Stimulated activated CD8-positive, alpha-beta memory T cell treated with anti-CD3 and anti-CD28 coated beads, Interleukin-15, amount 100 ng/mL, for 1 hour (primary cell): ENCODE results near the gene IREB2.
"Not testable (repeated sequence)": the region's sequence is repeated elsewhere in the genome, so short reads cannot be mapped to it uniquely, and the experiment has no call there.

ENCODE experiments used
- DNase-seq: peaks from one replicate; pipeline ENCODE4 v3.0.0-alpha.2; 2020; ENCODE audit warnings: low read depth

The IREB2 gene

GRCh38 chr15:78407608-78408354 is 30.2 kb upstream of the IREB2 start:
- no peak for DNase-seq

DNA sequence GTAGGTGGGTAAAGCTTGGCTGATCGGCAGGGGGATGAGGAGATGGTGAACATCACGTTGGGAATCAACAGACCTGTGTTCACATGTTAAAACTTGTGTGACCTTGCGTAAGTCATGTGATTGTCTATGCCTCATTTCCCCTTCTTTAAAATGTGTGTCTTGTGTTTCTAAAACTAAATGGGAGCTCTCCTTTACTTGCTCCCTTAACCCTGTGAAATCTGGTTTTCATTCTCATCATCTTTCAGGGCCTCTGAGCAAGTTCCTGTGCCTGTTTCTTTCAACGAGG is 29.7 kb upstream of the IREB2 start:
- DNase-seq = no peak

GRCh38 chr15:78408961-78409360 is 29.1 kb upstream of the IREB2 start:
- DNase-seq = no peak

DNA sequence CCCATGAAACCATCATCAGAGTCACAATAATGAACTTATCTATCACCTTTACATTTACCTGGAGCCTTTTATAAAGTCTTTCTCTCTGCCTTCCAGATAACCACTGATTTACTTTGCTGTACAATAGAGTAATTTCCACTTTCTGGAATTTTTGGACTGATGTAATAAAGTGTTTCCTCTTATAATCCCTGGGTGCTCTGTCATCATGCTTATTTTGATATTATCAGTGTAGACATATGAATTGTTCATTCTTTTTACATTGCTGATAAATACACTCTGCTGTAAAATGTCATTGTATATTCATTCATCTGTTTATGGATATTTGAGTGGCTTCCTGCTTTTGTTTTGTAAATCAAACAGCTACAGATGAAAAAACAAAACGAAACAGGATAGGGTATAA is 27.0 kb upstream of the IREB2 start:
- DNase-seq = no peak

DNA sequence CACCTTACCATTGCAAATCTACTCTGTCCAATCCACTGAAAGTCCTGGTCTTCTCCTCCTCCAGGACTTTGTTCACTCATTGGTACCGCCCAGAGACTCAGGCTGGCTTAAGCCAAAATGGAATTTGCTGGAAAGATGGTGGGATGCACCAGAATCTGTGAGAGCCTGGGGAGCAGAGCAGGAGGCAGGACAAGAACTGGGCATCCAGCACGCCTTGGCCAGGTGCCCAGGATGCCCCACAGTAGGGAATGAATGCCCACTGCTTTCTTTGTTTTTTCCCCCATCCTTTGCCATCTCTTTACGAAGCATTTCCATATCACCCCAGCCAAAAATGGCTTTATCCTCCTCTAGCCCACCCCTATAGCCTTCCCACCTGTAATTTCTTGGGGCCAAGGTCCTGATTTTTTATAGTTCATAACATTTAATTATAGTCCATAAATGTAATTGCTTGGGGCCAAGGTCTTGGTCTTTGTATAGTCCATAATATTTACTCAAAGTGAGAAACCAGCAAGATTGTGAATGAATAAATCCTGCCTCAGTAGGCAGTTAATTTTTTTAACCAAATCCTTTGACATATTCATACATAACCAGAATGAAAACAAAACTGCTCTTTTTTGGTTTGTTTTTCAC is 23.3 kb upstream of the IREB2 start:
- DNase-seq = no peak

DNA sequence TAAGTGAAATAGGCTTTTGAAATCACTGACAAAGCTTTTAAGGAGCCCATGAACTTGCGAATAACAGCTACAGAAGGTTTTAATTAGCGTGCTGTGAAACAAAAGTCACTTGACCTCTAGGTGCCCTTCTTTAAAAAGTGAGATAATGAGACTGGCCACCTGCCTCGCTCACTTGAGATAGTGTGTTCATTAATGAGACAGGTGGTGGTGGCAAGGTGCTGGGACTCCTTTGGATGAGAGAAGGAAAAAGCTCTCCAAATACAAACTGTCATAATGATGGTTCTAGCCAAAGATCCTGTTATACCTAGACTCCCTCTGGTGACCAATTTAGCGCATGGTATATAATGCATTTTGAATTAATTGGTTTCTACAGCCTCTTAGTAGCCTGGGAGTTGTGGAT is 22.7 kb upstream of the IREB2 start:
- DNase-seq = no peak

- DNase-seq = no peak
Measured at GRCh38 chr15:78417754-78418630, 20.0 kb upstream of the IREB2 start.

DNA sequence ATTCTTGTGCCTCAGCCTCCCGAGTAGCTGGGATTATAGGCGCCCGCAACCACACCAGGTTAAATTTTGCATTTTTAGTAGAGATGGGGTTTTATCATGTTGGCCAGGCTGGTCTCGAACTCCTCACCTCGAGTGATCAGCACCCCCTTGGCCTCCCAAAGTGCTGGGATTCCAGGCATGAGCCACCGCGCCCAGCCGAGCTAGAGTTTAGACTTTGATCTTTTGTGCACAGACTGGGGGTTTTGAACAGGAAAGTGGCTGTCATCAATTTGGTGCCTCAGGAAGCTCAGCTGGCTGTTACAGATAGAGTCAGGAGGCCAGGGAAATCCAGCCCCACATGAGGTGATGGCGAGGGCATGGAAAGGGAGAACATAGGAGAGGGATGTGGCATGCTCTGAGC is 19.3 kb upstream of the IREB2 start:
- no peak for DNase-seq

- DNase-seq = no peak
Measured at GRCh38 chr15:78419367-78419766, 18.6 kb upstream of the IREB2 start.

DNA sequence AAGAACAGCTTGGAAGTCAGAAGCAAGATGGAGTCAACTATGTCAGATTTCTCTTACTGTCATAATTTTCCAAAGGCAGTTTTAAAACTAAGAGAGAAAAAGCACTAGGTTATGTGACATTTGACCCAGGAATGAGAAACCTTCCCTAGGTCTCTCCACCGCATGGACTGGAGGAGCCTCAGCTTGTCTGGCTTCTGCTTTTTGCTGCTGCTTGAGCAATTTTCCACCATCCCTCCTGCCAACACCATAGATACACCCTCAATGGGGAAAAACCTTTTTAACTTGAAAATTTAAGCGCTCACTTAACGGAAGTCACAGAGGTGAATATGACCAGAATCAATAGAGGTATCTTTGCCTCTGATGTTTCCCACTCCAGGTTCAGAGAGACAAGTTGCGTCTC is 17.8 kb upstream of the IREB2 start:
- no peak for DNase-seq

- no peak for DNase-seq
Measured at GRCh38 chr15:78420766-78421165, 17.2 kb upstream of the IREB2 start.

DNA sequence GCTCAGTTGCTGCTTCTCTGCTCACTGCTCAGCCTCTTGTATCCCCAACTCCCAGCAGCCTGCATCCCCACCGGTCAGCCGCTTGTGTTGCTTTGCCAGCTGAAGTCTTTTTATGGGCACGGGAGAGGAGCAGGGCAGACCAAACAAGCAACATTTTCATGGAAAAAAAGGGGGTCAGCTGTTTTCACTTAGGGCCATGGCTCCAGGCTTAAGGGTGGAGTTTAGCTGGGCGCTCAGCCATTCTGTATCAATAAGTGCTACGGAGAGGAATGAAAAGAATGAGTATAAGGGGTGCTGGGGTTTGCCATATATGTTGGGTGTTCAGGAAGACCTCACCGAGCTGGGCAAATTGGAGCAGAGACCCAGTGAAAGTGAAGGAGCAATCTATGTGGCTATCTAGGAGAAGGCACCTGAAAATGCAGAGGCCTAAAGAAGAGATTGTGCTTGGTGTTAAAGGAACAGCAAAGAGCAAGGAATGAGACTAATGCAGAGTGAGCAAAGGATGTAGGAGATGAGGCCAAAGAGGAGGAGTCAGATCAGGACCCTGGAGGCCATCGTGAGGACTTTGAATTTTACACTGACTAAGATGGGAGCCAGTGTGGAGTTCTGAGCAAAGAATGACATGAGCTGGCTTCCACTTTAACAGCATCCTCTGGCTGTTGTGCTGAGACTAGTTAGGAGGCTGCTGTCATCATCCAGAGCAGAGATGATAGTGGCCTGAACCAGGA is 16.6 kb upstream of the IREB2 start:
- no peak for DNase-seq

DNA sequence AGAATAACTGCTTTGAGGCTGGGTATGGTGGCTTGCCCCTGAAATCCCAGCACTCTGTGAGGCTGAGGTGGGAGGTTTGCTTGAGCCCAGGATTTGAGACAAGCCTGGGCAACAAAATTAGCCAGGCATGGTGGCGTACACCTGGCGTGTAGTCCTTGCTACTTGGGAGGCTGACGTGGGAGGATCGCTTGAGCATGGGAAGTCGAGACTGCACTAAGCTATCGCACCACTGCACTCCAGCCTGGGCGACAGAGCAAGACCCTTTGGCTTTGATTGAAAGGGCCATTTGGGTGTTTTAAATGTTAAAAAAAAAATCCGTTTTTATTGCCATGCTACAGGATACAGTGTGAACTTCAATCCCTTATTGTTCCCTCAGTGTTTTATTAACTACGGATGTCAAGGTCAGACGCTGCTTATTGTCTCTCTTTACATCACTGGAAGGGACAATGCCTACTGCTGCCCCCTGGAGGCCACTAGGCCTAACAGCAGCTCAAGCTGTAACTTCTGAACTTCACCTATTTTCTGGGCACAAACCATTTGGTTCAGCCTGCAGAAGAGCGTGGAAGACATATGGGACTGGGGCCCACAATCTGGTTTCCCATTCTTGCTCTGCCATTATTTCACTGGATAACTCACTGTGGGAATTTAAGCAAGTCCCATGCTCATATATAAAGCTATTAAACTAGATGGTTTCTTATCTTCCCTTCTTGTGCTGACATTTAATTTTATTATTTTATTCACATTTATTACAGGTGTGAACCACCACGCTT is 15.3 kb upstream of the IREB2 start:
- DNase-seq = peak; percentile 41

DNA sequence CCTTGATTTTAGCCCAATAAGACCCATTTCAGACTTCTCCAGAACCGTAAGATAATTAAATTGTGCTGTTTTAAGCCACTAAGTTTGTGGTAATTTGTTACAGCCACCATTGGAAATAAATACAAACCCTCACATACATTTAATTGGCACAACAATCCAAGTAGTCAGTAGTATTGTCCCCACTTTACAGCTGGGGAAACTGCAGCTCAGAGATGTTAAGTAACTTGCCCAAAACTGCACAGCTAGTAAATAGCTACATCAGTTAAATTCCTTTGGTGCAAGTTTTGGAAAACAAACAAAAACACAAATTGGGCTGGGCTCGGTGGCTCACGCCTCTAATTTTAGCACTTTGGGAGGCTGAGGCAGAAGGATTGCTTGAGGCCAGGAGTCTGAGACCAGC is 13.3 kb upstream of the IREB2 start:
- DNase-seq = no peak

DNA sequence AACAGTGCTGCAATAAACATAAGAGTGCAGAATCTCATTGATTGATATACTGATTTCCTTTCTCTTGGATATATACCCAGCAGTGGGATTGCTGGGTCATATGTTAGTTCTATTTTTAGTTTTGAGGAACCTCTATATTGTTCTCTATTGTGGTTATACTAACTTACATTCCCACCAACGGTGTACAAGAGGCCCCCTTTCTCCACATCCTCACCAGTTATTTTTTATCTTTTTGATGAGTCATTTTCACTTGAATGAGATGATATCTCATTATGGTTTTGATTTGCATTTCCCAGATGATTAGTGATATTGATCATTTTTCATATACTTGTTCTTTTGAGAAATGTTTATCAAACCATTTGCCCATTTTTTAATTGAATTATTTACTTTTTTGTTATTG is 12.4 kb upstream of the IREB2 start:
- no peak for DNase-seq

DNA sequence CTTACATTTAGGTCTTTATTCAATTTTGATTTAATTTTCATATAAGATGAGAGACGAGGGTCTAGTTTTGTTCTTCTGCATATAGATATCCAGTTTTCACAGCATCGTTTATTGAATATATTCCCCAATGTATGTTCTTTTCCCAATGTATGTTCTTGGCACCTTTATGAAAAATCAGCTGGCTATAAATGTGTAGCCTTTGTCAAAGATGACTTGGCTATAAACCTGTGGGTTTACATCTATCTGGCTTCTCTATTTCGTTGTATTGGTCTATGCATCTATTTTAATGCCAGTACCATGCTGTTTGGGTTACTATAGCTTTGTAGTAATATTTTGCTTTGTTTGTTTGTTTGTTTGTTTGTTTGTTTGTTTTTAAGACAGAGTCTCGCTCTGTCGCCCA is 11.7 kb upstream of the IREB2 start:
- no peak for DNase-seq

DNA sequence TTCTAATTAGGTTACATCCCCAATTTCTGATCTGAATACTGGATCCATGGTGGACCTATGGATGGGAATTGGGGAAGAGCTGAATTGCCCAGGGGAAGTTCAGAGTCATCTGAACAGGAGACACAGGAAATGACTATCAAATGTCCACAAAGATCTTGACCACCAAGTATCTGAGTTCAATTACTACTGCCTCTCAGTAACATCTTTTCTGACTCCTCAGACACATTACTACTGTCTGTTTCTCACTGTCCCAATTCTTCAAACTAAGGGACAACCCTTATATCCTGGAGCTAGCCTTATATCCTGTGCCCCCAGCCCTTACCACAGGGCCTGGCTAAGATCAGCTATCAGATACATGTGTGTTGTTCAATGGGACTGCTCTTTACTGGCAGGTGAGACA is 10.1 kb upstream of the IREB2 start:
- DNase-seq = no peak

DNA sequence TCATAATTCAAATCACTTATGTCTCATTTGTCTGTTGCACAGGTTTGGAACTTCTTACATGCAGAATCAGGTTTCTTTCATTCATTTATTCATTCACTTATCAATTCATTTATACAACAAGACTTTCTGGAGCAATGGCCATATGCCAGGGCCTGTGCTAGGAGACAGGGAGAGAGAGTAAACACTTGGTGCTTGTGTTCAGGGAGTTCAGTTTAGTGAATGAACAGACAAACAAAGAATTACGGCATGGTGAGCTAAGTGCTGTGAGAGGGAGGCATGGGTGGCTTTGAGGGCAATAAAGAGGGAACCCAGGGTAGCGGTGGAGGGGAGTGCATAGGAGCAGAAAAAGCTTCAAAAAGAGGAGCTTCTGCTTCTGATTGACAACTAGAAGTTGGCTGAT is 8.5 kb upstream of the IREB2 start:
- DNase-seq = no peak

- DNase-seq = no peak
Measured at GRCh38 chr15:78431955-78432354, 6.1 kb upstream of the IREB2 start.

GRCh38 chr15:78432664-78433063 is 5.4 kb upstream of the IREB2 start:
- no peak for DNase-seq

GRCh38 chr15:78434134-78434533 is 3.9 kb upstream of the IREB2 start:
- DNase-seq = no peak

DNA sequence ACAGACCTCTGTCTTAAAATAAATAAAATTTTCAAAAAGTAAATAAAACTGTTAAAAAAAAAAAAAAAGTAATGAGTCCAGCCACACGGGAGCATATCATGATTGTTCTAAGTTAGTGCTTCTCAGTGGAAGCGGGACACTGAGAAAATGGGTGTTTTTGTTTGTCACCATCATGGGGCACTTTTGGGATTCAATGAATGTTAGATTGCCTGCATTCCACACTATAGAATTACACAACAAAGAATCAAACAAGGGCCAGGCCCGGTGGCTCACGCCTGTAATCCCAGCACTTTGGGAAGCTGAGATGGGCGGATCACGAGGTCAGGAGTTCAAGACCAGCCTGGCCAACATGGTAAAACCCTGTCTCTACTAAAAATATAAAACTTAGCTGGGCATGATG is 3.3 kb upstream of the IREB2 start:
- DNase-seq = not testable (repeated sequence)
